ENCODE data around the gene HECTD1.
"Not testable (repeated sequence)": the region's sequence is repeated elsewhere in the genome, so short reads cannot be mapped to it uniquely, and the experiment has no call there.

HECTD1 gene

GRCh38 chr14:31090883-31091764 lies 116.5 kb downstream of the HECTD1 start (continued):
- TF ChIP-seq PRDM4 (tag by site-specific recombination; IDR thresholded peaks at IDR 0.05), result no peak

- CTCF ChIA-PET; H3K36me3 ChIP-seq (ENCODE audit: control insufficient read depth in 2 of 2, insufficient read depth in 1 of 2, low read length in 2 of 2); H3K9me3 ChIP-seq (ENCODE audit: control insufficient read depth, insufficient read depth, low read depth, low read length); POLR2A ChIA-PET; H3K4me3 ChIP-seq (ENCODE audit: low read depth, low read length); H3K27ac ChIP-seq (ENCODE audit: extremely low read depth, low read depth, low read length): not testable (repeated sequence)
- H3K4me1 ChIP-seq (ENCODE audit: control insufficient read depth, insufficient read depth, low read length), result peaks cover 10% of the 10 kb centered on the region
Observed at GRCh38 chr14:31086466-31086865, 121.1 kb downstream of the HECTD1 start.

- ChIA-PET CTCF (interaction anchor here (0.7 kb wide), 1 partner anchor 83 kb away, joined by 3 read pairs; no protein-coding TSS in a partner anchor), POLR2A (no interaction called here)
- Histone ChIP-seq H3K27ac (ENCODE audit: extremely low read depth, low read depth, low read length) (no peak overlapping the region), H3K4me3 (ENCODE audit: low read depth, low read length) (no peak overlapping the region), H3K36me3 (ENCODE audit: control insufficient read depth in 2 of 2, insufficient read depth in 1 of 2, low read length in 2 of 2) (no peaks in the 10 kb centered on the region; a peak in 1 of 3 replicates), H3K4me1 (ENCODE audit: control insufficient read depth, insufficient read depth, low read length) (peaks cover 9% of the 10 kb centered on the region; the same call in 1 of the 2 replicates), H3K9me3 (ENCODE audit: control insufficient read depth, insufficient read depth, low read depth, low read length) (no peaks in the 10 kb centered on the region)
- no peak for TF ChIP-seq ZXDB (tag by site-specific recombination; IDR thresholded peaks at IDR 0.05)
- TF ChIP-seq ZNF391 (tag by site-specific recombination; IDR thresholded peaks at IDR 0.05; ENCODE audit: borderline replicate concordance, low read depth), result no peak
- TF ChIP-seq ZNF138 (tag by site-specific recombination; IDR thresholded peaks at IDR 0.05; ENCODE audit: borderline replicate concordance), result no peak
Observed at GRCh38 chr14:31085027-31085426, 122.6 kb downstream of the HECTD1 start.

GRCh38 chr14:31084385-31084784 lies 123.2 kb downstream of the HECTD1 start:
- Histone ChIP-seq H3K9me3 (ENCODE audit: control insufficient read depth, insufficient read depth, low read depth, low read length) (no peaks in the 10 kb centered on the region), H3K36me3 (ENCODE audit: control insufficient read depth in 2 of 2, insufficient read depth in 1 of 2, low read length in 2 of 2) (no peaks in the 10 kb centered on the region; a peak in 1 of 3 replicates), H3K4me3 (ENCODE audit: low read depth, low read length) (no peak overlapping the region), H3K4me1 (ENCODE audit: control insufficient read depth, insufficient read depth, low read length) (peaks cover 10% of the 10 kb centered on the region; the same call in 1 of the 2 replicates), H3K27ac (ENCODE audit: extremely low read depth, low read depth, low read length) (no peak overlapping the region)
- TF ChIP-seq ZBTB20 (tag by site-specific recombination; IDR thresholded peaks at IDR 0.05), result peak; percentile 63
- no peak for TF ChIP-seq ZNF274 (IDR thresholded peaks at IDR 0.05; ENCODE audit: low read length)
- no peak for TF ChIP-seq ZNF274 (tag by site-specific recombination; IDR thresholded peaks at IDR 0.05; ENCODE audit: borderline replicate concordance)
- CTCF ChIA-PET, result interaction anchor here (0.7 kb wide), 1 partner anchor 105 kb away, joined by 3 read pairs; no protein-coding TSS in a partner anchor
- POLR2A ChIA-PET, result no interaction called here

- ChIA-PET POLR2A (no interaction called here), CTCF (interaction anchor here (0.7 kb wide), 1 partner anchor 105 kb away, joined by 3 read pairs; no protein-coding TSS in a partner anchor)
- Histone ChIP-seq H3K36me3 (ENCODE audit: control insufficient read depth in 2 of 2, insufficient read depth in 1 of 2, low read length in 2 of 2) (no peaks in the 10 kb centered on the region; a peak in 1 of 3 replicates), H3K4me3 (ENCODE audit: low read depth, low read length) (no peak overlapping the region), H3K27ac (ENCODE audit: extremely low read depth, low read depth, low read length) (no peak overlapping the region), H3K9me3 (ENCODE audit: control insufficient read depth, insufficient read depth, low read depth, low read length) (no peaks in the 10 kb centered on the region), H3K4me1 (ENCODE audit: control insufficient read depth, insufficient read depth, low read length) (peaks cover 10% of the 10 kb centered on the region; the same call in 1 of the 2 replicates)
- no peak for TF ChIP-seq ZNF146 (tag by site-specific recombination; IDR thresholded peaks at IDR 0.05)
- TF ChIP-seq ZNF169 (tag by site-specific recombination; IDR thresholded peaks at IDR 0.05), result no peak
- TF ChIP-seq ZBTB6 (tag by site-specific recombination; IDR thresholded peaks at IDR 0.05), result no peak
- TF ChIP-seq ELK4 (IDR thresholded peaks at IDR 0.05; ENCODE audit: borderline replicate concordance, low read depth, low read length), result no peak
- TF ChIP-seq ZNF561 (tag by site-specific recombination; IDR thresholded peaks at IDR 0.05; ENCODE audit: borderline replicate concordance), result no peak
- no peak for TF ChIP-seq ZNF670 (tag by site-specific recombination; IDR thresholded peaks at IDR 0.05; ENCODE audit: low read depth)
- TF ChIP-seq TCF7L2 (IDR thresholded peaks at IDR 0.05; ENCODE audit: borderline replicate concordance, low read depth, low read length), result no peak
- TF ChIP-seq ZNF580 (tag by site-specific recombination; IDR thresholded peaks at IDR 0.05), result no peak
- no peak for TF ChIP-seq ZNF280C (tag by site-specific recombination; IDR thresholded peaks at IDR 0.05)
Observed at GRCh38 chr14:31083781-31084180, 123.8 kb downstream of the HECTD1 start.
